NK-92 treated with Interleukin-12 subunit alpha and Interleukin-12 subunit beta, amount 100 ng/mL, for 24 hours (cell line): ENCODE measurements around the gene ERN1.
"Not testable (repeated sequence)": the region's sequence is repeated elsewhere in the genome, so short reads cannot be mapped to it uniquely, and the experiment has no call there.

Experiments
- DNase-seq: peaks from one replicate; lab custom pipeline; 2025; lab: John Stamatoyannopoulos, UW

ERN1 gene

GRCh38 chr17:64025732-64026294, 104.1 kb downstream of the ERN1 start:
- DNase-seq, result peak; percentile 72

DNA sequence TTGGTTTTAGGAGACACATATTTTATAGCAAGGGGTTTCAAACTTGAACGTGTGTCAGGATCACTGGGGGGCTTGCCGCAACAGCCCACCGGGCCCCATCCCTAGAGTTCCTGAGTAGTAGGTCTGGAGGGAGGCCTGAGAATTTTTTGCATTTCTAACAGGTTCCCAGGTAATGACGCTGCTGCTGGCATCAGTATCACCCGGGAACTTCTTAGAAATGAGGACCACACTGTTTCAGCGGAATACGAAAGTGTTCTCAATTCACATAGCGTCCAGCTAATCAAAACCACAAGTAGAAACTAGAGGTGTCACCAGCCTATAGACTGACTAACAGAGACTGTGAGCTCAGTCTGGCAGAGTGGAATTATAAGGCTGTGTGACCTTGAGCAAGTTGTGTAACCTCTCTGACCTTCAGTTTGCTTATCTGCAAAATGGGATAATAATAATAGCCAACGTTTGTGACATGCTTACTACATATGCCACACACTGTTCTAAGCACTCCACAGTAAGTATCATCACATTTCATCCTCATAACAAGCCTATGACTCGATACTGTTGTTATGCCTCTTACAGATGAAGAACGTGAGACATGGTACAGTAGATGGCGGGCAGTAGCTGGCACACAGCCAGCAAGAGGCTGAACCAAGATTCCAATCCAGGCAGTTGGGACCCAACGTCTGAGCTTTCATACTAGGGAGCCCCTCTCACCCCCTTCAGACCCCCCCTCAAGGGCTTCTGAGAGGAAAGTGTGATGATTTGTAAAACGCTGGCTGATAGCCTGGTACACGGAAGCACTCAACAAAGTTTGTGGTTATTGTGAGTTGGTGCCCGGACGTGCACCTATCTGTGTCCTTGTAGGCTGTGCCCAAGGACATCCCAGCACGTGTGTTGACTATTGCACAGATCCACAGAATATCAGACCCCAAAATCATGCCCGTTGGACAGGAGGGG, 104.9 kb downstream of the ERN1 start:
- DNase-seq, result no peak

GRCh38 chr17:64024215-64024654, 105.7 kb downstream of the ERN1 start:
- DNase-seq, result no peak

GRCh38 chr17:64022611-64023063, 107.3 kb downstream of the ERN1 start:
- no peak for DNase-seq

- DNase-seq, result peak; percentile 88
Observed at GRCh38 chr17:64020056-64020766, 109.7 kb downstream of the ERN1 start, which contains the start of gene ICAM2. Gene ICAM2, minus strand, starts transcription at chr17:64020633. Its CDS starts 13,942 bp downstream, at chr17:64006691.

- DNase-seq, result not testable (repeated sequence)
Observed at GRCh38 chr17:64019551-64019961, 110.4 kb downstream of the ERN1 start.

- DNase-seq, result no peak
Observed at GRCh38 chr17:64017381-64017980, 112.5 kb downstream of the ERN1 start.

- DNase-seq, result no peak
Observed at GRCh38 chr17:64016974-64017373, 113.0 kb downstream of the ERN1 start.

DNA sequence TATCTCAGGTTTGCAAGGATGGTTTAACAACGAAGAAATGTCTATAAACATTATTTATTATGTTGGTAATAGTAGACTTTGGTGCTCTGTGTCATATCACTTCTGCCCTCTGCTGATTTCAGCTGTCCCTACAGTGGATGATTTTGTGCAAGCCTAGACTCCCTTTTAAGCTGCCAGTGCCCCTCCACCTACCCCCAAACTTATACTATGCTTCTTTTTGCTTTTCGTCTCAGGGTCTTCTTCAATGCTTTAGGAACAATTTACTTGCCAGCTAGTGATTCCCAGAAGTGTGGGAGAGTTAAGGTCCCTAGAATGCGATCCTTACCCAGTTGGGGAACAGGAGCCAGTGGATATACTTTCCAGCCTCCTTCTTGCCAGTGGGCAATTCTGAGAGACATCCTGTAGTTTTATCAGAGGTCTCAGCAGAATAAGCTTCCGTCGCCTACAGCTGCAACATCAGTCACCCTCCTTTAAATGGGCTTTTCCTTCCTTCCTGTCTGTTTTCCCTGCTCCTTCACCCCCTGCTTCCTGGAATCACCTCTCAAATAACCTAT, 113.6 kb downstream of the ERN1 start:
- no peak for DNase-seq

DNA sequence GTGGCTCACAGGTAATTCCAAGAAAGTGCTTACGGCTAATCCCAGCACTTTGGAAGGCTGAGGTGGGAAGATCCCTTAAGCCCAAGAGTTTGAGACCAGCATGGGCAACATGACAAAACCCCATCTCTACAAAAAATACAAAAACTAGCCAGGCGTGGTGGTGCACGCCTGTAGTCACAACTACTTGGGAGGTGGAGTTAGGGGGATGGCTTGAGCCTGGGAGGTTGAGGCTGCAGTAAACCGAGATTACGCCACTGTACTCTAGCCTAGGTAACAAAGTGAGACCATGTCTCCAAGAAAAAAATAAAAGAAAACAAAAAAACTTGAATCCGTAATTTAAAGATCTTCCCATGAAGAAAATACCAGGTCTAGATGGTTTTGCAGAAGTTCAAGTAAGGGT, 114.5 kb downstream of the ERN1 start:
- DNase-seq, result no peak

DNA sequence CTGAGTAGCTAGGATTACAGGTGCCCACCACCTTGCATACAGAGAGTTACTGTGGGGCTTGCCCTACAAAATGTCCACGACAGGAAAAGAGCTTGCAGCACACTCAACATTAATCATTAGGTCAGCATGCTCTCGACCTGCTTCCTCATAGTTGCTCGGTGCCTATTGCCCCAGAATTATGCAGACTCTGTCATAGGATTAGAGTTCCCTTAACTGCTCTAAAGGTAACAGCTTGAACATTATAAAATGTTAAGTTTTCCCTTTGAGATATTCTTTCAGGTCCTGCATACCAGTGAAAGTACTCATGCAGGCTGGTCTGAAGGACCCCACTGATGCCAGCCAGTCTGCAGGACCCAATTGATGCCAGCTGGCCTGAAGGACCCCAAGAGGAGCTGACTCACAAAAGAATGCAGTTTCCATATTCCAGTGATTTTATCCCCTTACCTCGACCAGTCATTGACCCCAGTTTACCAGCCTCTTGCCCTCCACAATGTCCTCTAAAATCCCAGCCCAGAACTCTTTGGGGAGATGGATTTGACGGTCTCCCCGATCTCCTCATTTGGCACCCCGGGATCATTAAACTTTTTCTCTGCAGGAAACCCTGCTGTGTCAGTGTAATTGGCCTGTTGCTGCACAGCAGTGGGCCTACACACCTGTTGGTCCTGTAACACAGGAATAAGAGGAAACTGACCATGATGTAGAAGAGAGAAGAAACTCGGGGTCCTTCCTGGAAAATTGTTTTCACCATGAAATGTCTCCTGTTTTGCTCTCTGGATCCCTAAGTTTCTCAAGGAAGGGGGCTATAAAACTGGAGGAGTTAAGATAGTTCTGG, 120.2 kb downstream of the ERN1 start:
- DNase-seq, result no peak

DNA sequence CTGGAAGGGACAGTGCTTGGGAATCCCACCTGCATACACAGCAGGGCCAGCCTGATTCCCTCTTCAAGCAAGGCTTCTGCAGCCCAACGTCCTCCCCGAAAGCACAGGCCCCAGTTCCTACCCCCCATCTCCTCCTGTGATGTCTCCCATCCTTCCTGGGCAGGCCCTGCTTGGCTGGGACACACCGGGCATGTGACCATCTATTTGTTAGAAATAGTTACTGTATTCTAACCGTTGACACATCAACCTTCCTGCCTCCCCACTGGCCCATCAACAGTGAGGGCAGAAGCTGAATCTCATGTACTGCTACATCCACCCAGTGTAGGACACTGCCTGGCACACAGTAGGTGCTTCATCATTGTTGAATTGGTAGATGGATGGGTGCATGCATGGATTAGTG, 121.1 kb downstream of the ERN1 start:
- no peak for DNase-seq

- DNase-seq, result no peak
Observed at GRCh38 chr17:64008346-64008745, 121.6 kb downstream of the ERN1 start.

DNA sequence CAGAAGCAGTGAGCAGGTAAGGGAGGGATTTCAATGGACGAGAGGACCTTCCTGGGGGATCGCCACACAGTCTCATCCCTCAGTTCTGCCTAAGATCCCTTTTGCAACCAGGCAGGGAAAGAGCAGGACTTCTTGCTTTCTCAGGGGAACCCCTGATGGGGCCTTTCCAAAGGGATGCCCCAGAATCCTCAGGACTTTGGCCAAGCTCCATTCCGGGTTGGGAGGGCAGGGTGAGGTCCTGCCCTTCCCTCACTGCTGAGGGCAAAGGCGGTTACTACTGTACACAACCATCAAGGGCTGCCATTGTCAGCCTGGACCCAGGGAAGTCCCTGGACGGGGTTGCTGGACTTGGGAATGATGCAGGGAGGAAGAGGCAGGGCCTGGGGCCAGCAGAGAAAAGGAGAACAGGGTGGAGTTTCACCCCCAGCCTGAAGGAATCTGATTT, 122.1 kb downstream of the ERN1 start:
- no peak for DNase-seq

GRCh38 chr17:64007089-64007837, 122.7 kb downstream of the ERN1 start:
- not testable (repeated sequence) for DNase-seq

GRCh38 chr17:64006361-64007088, 123.4 kb downstream of the ERN1 start:
- DNase-seq, result no peak

DNA sequence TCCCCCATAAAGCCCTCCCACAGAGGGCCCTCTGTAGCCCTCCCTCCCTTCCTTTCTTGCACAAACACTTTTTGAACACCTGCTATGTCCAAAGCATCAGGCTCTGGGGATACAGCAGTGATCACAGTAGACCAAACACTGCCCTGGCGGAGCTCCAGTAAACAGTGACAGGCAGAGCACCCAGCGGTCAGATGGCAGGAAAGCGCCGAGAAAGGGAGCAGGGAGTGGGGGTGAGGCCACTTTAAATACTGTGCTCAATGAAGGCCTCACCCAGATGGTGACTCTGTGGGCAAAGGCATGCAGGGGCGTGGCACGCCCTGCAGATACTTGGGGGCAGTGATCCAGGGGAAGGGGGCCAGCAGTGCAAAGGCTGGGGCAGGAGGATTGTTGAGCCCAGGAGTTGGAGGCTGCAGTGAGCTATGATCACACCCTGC, 124.2 kb downstream of the ERN1 start:
- DNase-seq, result no peak

DNA sequence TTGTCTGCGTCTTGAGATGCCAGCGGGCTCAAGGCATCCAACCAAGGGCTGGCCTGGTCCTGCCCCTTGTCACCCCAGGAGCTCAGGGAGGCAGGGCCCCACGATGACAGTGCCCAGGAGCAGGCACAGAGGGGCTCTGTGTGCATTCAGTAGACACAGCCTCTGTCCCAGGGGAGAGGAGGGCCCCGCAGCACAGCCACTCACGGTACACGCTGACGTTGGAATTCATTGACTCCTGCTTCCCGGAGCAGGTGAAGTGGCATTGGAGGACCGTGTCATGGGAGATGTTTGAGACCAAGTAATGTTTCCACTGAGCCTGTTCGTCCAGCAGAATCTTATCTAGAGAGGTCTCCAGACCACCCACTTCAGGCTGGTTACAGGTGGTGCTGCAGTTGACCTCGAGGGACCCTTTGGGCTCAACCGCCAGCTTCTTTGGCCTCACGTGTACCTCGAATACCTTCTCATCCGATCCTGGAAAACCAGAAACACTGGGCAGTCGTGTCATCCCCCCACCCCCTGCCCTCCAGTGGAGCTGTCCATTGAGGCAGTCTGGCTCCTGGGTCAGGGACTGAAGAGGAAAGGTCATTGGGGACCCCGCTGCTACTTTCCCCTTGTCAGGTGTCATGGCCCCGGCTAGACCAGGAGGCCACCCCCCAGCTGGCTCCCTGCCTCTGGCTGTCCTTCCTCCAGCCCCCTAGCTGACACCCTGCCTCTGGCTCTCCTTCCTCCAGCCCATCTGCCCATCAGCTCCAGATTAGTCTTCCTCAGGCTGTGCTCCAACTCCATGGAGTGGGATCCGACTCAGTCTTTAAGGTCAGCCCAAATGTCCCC, 124.8 kb downstream of the ERN1 start:
- DNase-seq, result no peak
